K562 (cell line): ENCODE measurements around the gene TMEM131L. TPM values are rescaled to one million over a fixed set of nuclear protein-coding genes. Genes with fewer than 3 reads are reported as not detected.

Source experiments
- ATAC-seq: fragments of 200-7000 bp; cut with Tn5 transposase; 3 replicates; pipeline ENCODE4 v1.9.1; 2020; ENCODE audit warnings: moderate library complexity
- BruUV-seq: library from RNA; stranded (reverse); fragments of 400-500 nt; replicated peaks from 2 replicates; lab custom pipeline; 2021; lab: Mats Ljungman, UMichigan
- CTCF ChIA-PET: fragments of 300-600 bp; formaldehyde crosslinking; extraction: SDS; loops from one replicate; lab custom pipeline; 2021; ENCODE audit warnings: low intra/inter-chr PET ratio; lab: Yijun Ruan, JAX
- POLR2A ChIA-PET: fragments of 300-600, 350-650 bp; sonication (Branson Sonifier 250); formaldehyde crosslinking; extraction: SDS; loops from one replicate; lab custom pipeline; 2021; ENCODE audit warnings: antibody characterized with exemption, inconsistent platforms; lab: Yijun Ruan, JAX
- DNase-seq, 4 experiments: peaks; one replicate each; pipeline versions ENCODE4 v3.0.0 to v3.0.0-alpha.2; 2011 to 2018; ENCODE audit warnings: low spot score in 3 of 4, mixed read lengths in 3 of 4; ENCODE audit errors: extremely low read depth in 1 of 4
- FAIRE-seq: peaks from 2 replicates; lab custom pipeline; 2011; peaks lifted over from hg19 to GRCh38; lab: Jason Lieb, UNC
- H2AFZ ChIP-seq: 2 replicates; pipeline ENCODE4 v1.6.0; 2011; ENCODE audit warnings: low read depth, low read length, control low read depth, inconsistent platforms
- H3K27ac ChIP-seq: fragments of 200-600 bp; 3 replicates; pipeline ENCODE4 v1.8.0; 2011; ENCODE audit warnings: low read depth, mild to moderate bottlenecking, control low read depth, inconsistent platforms, low read length, moderate library complexity, mixed read lengths; ENCODE audit errors: extremely low read depth
- H3K27me3 ChIP-seq, 2 experiments: fragments of 300-600 bp in 1 of 2; 2 replicates in 1 of 2; 3 replicates in 1 of 2; pipeline versions ENCODE4 v1.6.0 to v1.8.0; 2011; ENCODE audit warnings: inconsistent platforms in 2 of 2, low read length in 2 of 2, mild to moderate bottlenecking in 1 of 2, mixed read lengths in 1 of 2, moderate library complexity in 1 of 2; ENCODE audit not compliant: control insufficient read depth in 2 of 2, insufficient read depth in 2 of 2
- H3K36me3 ChIP-seq: fragments of 300-600 bp; 3 replicates; pipeline ENCODE4 v1.8.0; 2011; ENCODE audit warnings: mild to moderate bottlenecking, low read length, inconsistent platforms; ENCODE audit not compliant: control insufficient read depth, insufficient read depth
- H3K4me1 ChIP-seq, 2 experiments: fragments of 200-600 bp in 1 of 2; replicated peaks in 1 of 2; 2 replicates in 1 of 2; 3 replicates in 1 of 2; pipeline versions ENCODE4 v1.5.1 to v1.8.0; 2011; ENCODE audit warnings: inconsistent platforms in 2 of 2, low read length in 2 of 2, mild to moderate bottlenecking in 1 of 2, mixed read lengths in 1 of 2, moderate library complexity in 1 of 2; ENCODE audit not compliant: control insufficient read depth in 2 of 2, insufficient read depth in 2 of 2
- H3K4me2 ChIP-seq: 2 replicates; pipeline ENCODE4 v1.6.1; 2011; ENCODE audit warnings: low read length, control low read depth, inconsistent platforms, mixed read lengths; ENCODE audit not compliant: insufficient read depth
- H3K4me3 ChIP-seq: fragments of 200-600 bp; sonication (generic), shearing (Covaris generic); 2 replicates; pipeline ENCODE4 v1.5.1; 2016; ENCODE audit warnings: control low read depth, inconsistent platforms
- H3K79me2 ChIP-seq: fragments of 200-600 bp; 3 replicates; pipeline ENCODE4 v1.8.0; 2011; ENCODE audit warnings: low read length, inconsistent platforms; ENCODE audit not compliant: control insufficient read depth, insufficient read depth
- H3K9ac ChIP-seq, 2 experiments: 2 replicates each; pipeline versions ENCODE4 v1.6.0 to v1.6.1; 2011; ENCODE audit warnings: low read depth in 2 of 2, low read length in 2 of 2, control low read depth in 1 of 2, inconsistent platforms in 1 of 2, mild to moderate bottlenecking in 1 of 2, mixed read lengths in 1 of 2; ENCODE audit not compliant: insufficient read depth in 1 of 2
- H3K9me1 ChIP-seq: one replicate; pipeline ENCODE4 v1.6.0; 2011; ENCODE audit warnings: inconsistent platforms, mild to moderate bottlenecking, low read length, moderate library complexity; ENCODE audit not compliant: control insufficient read depth, insufficient read depth
- H3K9me3 ChIP-seq: replicated peaks from 2 replicates; pipeline ENCODE4 v1.5.1; 2011; ENCODE audit warnings: low read depth, low read length, inconsistent platforms; ENCODE audit not compliant: control insufficient read depth, insufficient read depth
- H4K20me1 ChIP-seq: replicated peaks from 2 replicates; pipeline ENCODE4 v1.6.1; 2011; ENCODE audit warnings: low read length, inconsistent platforms, mixed read lengths; ENCODE audit not compliant: control insufficient read depth, insufficient read depth
- HDAC3 ChIP-seq: fragments of 450-650 bp; IDR thresholded peaks from 2 replicates; pipeline ENCODE4 v1.6.1; 2018; ENCODE audit warnings: borderline replicate concordance, mild to moderate bottlenecking, moderate library complexity; ENCODE audit not compliant: partially characterized antibody
- RBM14 ChIP-seq: fragments of 200-400 bp; formaldehyde crosslinking; IDR thresholded peaks from 2 replicates; pipeline ENCODE4 v1.6.1; 2018; ENCODE audit warnings: low read depth, mild to moderate bottlenecking, low read length, moderate library complexity, borderline replicate concordance; ENCODE audit not compliant: insufficient read depth
- WGBS: fragments of 100-300 bp; shearing (Covaris generic); methylation state at CpG from one replicate; pipeline ENCODE4 v1.1.6; 2016; ENCODE audit warnings: low coverage, mixed read lengths; ENCODE audit not compliant: insufficient coverage; ENCODE audit errors: missing lambda C conversion rate; 5-methylcytosine and 5-hydroxymethylcytosine counted together
- in situ Hi-C: fragments of 300-500 bp; cut with MboI; formaldehyde crosslinking; loops from 4 replicates; pipeline ENCODE4 v1.15.0; 2018; ENCODE audit warnings: inconsistent platforms, mixed read lengths
- intact Hi-C: fragments of 100-400 bp; cut with micrococcal nuclease; formaldehyde crosslinking; loops from 2 replicates; pipeline ENCODE4 v1.14.2; 2022
- polyA plus RNA-seq, 8 experiments: library from polyadenylated mRNA; depleted of rRNA in 4 of 8; stranded (reverse) in 5 of 8; unstranded in 3 of 8; fragments of >200 nt; fragmentation: Nextera tagmentation in 2 of 8; fragmentation: Illumina TruSeq in 1 of 8; extraction: Ambion mirVana in 2 of 8; extraction: Trizol in 1 of 8; gene quantifications; 2 replicates each; pipeline versions ENCODE4 v1.2.1 to v1.2.3, GENCODE V29; 2011 to 2014; ENCODE audit warnings: inconsistent platforms in 1 of 8, missing spikeins in 1 of 8
- total RNA-seq, 7 experiments: library from RNA; depleted of rRNA in 6 of 7; stranded (reverse); fragments of >200 nt in 6 of 7; fragmentation: Illumina TruSeq in 2 of 7; extraction: Trizol in 2 of 7; gene quantifications; 2 replicates each; pipeline versions ENCODE4 v1.2.1 to v1.2.3, GENCODE V29; 2011 to 2021; ENCODE audit warnings: low replicate concordance in 1 of 7
- TF ChIP-seq, protein P1 (sequence below): fragments of 250-450 bp; sonication (Bioruptor Pico); IDR thresholded peaks from 2 replicates; pipeline ENCODE4 v1.4.0; 2020

The TMEM131L gene
- total and polyA plus RNA-seq, 9 of the 15 experiments (the other 6 are each of a cell fraction or from before 2014, with no cell fraction given) = 1.2 to 20.8 (median 12.9) TPM

DNA sequence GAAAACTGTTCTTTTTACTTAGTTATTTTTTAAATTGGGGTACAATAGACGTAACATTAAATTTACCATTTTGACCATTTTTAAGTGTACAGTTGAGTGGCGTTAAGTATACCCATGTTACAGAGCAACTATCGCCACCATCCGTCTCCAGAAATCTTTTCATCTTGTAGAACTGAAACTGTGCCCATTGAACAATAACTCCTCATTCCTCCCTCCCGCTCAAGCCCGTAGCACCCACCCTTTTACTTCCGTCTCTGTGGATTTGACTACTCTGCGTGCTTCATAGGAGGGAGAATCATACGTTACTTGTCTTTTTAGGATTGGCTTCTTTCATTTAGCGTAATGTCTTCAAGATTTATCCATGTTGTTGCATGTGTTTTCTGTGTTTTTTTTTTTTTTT, 55.3 kb downstream of the TMEM131L start:
- DNase-seq (no peak), ATAC-seq (no peak), FAIRE-seq (no peak)
- in situ Hi-C loops = no loop called here
- H3K27me3 ChIP-seq = no peaks in the 10 kb centered on the region
- no peaks in the 10 kb centered on the region for H4K20me1 ChIP-seq
- POLR2A ChIA-PET = no interaction called here
- no peak overlapping the region for H3K4me3 ChIP-seq
- CTCF ChIA-PET = no interaction called here
- H3K27ac ChIP-seq = no peak overlapping the region
- H3K36me3 ChIP-seq = peaks cover 3% of the 10 kb centered on the region; the same call in 1 of the 3 replicates
- H3K9ac ChIP-seq = no peak overlapping the region
- no TSS peak for BruUV-seq
- WGBS = 95% methylated on average over 9 of the region's 10 CpGs
- no peaks in the 10 kb centered on the region for H3K9me3 ChIP-seq
- TF ChIP-seq, protein P1, sequence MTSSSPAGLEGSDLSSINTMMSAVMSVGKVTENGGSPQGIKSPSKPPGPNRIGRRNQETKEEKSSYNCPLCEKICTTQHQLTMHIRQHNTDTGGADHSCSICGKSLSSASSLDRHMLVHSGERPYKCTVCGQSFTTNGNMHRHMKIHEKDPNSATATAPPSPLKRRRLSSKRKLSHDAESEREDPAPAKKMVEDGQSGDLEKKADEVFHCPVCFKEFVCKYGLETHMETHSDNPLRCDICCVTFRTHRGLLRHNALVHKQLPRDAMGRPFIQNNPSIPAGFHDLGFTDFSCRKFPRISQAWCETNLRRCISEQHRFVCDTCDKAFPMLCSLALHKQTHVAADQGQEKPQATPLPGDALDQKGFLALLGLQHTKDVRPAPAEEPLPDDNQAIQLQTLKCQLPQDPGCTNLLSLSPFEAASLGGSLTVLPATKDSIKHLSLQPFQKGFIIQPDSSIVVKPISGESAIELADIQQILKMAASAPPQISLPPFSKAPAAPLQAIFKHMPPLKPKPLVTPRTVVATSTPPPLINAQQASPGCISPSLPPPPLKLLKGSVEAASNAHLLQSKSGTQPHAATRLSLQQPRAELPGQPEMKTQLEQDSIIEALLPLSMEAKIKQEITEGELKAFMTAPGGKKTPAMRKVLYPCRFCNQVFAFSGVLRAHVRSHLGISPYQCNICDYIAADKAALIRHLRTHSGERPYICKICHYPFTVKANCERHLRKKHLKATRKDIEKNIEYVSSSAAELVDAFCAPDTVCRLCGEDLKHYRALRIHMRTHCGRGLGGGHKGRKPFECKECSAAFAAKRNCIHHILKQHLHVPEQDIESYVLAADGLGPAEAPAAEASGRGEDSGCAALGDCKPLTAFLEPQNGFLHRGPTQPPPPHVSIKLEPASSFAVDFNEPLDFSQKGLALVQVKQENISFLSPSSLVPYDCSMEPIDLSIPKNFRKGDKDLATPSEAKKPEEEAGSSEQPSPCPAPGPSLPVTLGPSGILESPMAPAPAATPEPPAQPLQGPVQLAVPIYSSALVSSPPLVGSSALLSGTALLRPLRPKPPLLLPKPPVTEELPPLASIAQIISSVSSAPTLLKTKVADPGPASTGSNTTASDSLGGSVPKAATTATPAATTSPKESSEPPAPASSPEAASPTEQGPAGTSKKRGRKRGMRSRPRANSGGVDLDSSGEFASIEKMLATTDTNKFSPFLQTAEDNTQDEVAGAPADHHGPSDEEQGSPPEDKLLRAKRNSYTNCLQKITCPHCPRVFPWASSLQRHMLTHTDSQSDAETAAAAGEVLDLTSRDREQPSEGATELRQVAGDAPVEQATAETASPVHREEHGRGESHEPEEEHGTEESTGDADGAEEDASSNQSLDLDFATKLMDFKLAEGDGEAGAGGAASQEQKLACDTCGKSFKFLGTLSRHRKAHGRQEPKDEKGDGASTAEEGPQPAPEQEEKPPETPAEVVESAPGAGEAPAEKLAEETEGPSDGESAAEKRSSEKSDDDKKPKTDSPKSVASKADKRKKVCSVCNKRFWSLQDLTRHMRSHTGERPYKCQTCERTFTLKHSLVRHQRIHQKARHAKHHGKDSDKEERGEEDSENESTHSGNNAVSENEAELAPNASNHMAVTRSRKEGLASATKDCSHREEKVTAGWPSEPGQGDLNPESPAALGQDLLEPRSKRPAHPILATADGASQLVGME = no peak
- TF ChIP-seq HDAC3 (no peak), RBM14 (no peak)
- TF ChIP-seq, all 486 proteins: peak for 0
- Histone ChIP-seq H3K9me1 (no peaks in the 10 kb centered on the region), H3K4me2 (no peak overlapping the region), H3K4me1 (peaks cover 9 to 47% of the 10 kb centered on the region in 2 experiments), H2AFZ (no peak overlapping the region), H3K79me2 (peaks cover 53% of the 10 kb centered on the region)
- intact Hi-C loops = loop anchor here (5.0 kb wide), 1 partner anchor 54 kb away; the partner anchor contains the start of gene TMEM131L
